ENCODE data around the gene PCDHB6.
"Not testable (repeated sequence)": the region's sequence is repeated elsewhere in the genome, so short reads cannot be mapped to it uniquely, and the experiment has no call there.

Gene PCDHB6

DNA sequence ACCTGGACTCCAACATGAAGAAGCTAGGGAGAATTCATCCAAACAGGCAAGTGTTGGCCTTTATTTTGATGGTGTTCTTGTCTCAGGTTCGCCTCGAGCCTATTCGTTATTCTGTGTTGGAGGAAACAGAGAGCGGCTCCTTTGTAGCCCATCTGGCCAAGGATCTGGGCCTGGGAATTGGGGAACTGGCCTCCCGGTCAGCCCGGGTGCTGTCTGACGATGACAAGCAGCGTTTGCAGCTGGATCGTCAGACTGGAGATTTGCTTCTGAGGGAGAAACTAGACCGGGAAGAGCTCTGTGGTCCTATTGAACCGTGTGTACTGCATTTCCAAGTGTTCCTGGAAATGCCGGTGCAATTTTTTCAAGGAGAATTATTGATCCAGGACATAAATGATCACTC, 27.9 kb upstream of the PCDHB6 start:
- Histone ChIP-seq H3K27me3 (ENCODE audit: insufficient read depth, insufficient read length) (no peaks in the 10 kb centered on the region), H3K9ac (ENCODE audit: insufficient read length, low read depth) (no peak overlapping the region), H3K4me1 (ENCODE audit: insufficient read depth, insufficient read length) (no peaks in the 10 kb centered on the region), H3K36me3 (ENCODE audit: insufficient read depth, insufficient read length, low read length) (no peaks in the 10 kb centered on the region), H3K4me3 (ENCODE audit: insufficient read length, low read depth) (no peak overlapping the region), H3K9me3 (ENCODE audit: insufficient read depth, low read length) (no peaks in the 10 kb centered on the region)
- TF ChIP-seq ZNF274 (IDR thresholded peaks at IDR 0.05; ENCODE audit: low read depth, low read length) (no peak), YY1 (IDR thresholded peaks at IDR 0.05; ENCODE audit: insufficient read depth, insufficient read length) (no peak), SUZ12 (IDR thresholded peaks at IDR 0.05; ENCODE audit: extremely low read depth, insufficient read depth, insufficient read length) (no peak)
- DNase-seq (ENCODE audit: low read depth, low spot score): no peak

DNA sequence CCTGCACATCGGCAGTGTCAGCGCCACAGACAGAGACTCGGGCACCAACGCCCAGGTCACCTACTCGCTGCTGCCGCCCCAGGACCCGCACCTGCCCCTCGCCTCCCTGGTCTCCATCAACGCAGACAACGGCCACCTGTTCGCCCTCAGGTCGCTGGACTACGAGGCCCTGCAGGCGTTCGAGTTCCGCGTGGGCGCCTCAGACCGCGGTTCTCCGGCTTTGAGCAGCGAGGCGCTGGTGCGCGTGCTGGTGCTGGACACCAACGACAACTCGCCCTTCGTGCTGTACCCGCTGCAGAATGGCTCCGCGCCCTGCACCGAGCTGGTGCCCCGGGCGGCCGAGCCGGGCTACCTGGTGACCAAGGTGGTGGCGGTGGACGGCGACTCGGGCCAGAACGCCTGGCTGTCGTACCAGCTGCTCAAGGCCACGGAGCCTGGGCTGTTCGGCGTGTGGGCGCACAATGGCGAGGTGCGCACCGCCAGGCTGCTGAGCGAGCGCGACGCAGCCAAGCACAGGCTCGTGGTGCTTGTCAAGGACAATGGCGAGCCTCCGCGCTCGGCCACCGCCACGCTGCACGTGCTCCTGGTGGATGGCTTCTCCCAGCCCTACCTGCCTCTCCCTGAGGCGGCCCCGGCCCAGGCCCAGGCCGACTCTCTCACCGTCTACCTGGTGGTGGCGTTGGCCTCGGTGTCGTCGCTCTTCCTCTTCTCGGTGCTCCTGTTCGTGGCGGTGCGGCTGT, 26.3 kb upstream of the PCDHB6 start:
- H3K36me3 ChIP-seq (ENCODE audit: insufficient read depth, insufficient read length, low read length); H3K9ac ChIP-seq (ENCODE audit: insufficient read length, low read depth); H3K27me3 ChIP-seq (ENCODE audit: insufficient read depth, insufficient read length); DNase-seq (ENCODE audit: low read depth, low spot score); H3K4me1 ChIP-seq (ENCODE audit: insufficient read depth, insufficient read length); H3K9me3 ChIP-seq (ENCODE audit: insufficient read depth, low read length); H3K4me3 ChIP-seq (ENCODE audit: insufficient read length, low read depth): not testable (repeated sequence)

DNA sequence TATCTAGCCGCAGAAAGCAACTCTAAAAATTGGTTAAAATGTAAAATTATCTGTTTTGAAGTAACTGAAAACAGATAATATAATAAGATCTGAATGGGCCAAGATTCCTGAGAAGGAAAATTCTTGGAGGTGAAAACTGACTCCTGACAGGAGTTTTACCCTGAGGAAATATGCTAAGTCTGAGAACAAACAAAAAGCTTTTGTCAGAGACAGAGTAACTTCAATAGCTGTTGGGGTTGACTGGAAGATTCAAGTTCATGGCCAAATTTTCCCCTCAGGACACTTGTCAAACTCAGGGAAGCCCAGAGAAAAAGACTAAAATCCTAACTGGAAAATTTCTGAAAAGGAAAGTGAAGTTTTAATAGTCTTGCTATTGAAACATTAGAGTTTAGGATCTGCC, 22.6 kb upstream of the PCDHB6 start:
- no peaks in the 10 kb centered on the region for H3K4me1 ChIP-seq (ENCODE audit: insufficient read depth, insufficient read length)
- TF ChIP-seq YY1 (IDR thresholded peaks at IDR 0.05; ENCODE audit: insufficient read depth, insufficient read length) (no peak), ZNF274 (IDR thresholded peaks at IDR 0.05; ENCODE audit: low read depth, low read length) (no peak), SUZ12 (IDR thresholded peaks at IDR 0.05; ENCODE audit: extremely low read depth, insufficient read depth, insufficient read length) (no peak)
- no peak overlapping the region for H3K4me3 ChIP-seq (ENCODE audit: insufficient read length, low read depth)
- no peaks in the 10 kb centered on the region for H3K36me3 ChIP-seq (ENCODE audit: insufficient read depth, insufficient read length, low read length)
- no peaks in the 10 kb centered on the region for H3K27me3 ChIP-seq (ENCODE audit: insufficient read depth, insufficient read length)
- H3K9me3 ChIP-seq (ENCODE audit: insufficient read depth, low read length): no peaks in the 10 kb centered on the region
- DNase-seq (ENCODE audit: low read depth, low spot score): peak; percentile 11
- H3K9ac ChIP-seq (ENCODE audit: insufficient read length, low read depth): no peak overlapping the region

DNA sequence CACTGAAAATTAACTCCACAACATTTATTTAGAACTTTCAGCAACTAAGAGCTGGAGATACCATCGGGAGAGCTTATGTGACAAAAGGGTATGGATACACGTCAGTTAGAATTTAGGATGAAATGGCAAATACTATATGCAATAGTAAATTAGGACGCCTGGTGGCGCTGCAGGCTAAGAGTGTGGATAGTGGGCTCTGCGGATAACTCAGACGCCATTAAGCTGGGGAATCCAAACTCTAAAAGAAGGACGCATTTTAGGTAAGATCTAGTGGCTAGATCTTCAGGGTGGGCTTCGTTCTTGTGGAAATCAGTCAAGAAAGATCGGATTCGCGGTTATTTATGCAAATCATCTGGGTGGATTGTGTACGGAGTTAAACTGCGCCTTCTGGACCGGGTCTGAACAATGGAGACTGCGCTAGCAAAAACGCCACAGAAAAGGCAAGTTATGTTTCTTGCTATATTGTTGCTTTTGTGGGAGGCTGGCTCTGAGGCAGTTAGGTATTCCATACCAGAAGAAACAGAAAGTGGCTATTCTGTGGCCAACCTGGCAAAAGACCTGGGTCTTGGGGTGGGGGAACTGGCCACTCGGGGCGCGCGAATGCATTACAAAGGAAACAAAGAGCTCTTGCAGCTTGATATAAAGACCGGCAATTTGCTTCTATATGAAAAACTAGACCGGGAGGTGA, 14.7 kb upstream of the PCDHB6 start, which contains the start of gene PCDHB5:
PCDHB5 (plus strand) TSS at position 177 of the 688 bp plus-strand sequence; CDS start at position 406, 229 bp downstream.
- peak; percentile 51 for DNase-seq (ENCODE audit: low read depth, low spot score)

DNA sequence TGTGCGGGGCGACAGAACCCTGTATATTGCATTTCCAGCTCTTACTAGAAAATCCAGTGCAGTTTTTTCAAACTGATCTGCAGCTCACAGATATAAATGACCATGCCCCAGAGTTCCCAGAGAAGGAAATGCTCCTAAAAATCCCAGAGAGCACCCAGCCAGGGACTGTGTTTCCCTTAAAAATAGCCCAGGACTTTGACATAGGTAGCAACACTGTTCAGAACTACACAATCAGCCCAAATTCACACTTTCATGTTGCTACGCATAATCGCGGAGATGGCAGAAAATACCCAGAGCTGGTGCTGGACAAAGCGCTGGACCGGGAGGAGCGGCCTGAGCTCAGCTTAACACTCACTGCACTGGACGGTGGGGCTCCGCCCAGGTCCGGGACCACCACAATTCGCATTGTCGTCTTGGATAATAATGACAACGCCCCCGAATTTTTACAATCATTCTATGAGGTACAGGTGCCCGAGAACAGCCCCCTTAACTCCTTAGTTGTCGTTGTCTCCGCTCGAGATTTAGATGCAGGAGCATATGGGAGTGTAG, 14.1 kb upstream of the PCDHB6 start:
- Histone ChIP-seq H3K9ac (ENCODE audit: insufficient read length, low read depth) (peak overlapping the region; percentile 90), H3K27me3 (ENCODE audit: insufficient read depth, insufficient read length) (no peaks in the 10 kb centered on the region), H3K4me3 (ENCODE audit: insufficient read length, low read depth) (peak overlapping the region; percentile 86), H3K9me3 (ENCODE audit: insufficient read depth, low read length) (peaks cover 37% of the 10 kb centered on the region), H3K4me1 (ENCODE audit: insufficient read depth, insufficient read length) (no peaks in the 10 kb centered on the region), H3K36me3 (ENCODE audit: insufficient read depth, insufficient read length, low read length) (peaks cover 22% of the 10 kb centered on the region)
- DNase-seq (ENCODE audit: low read depth, low spot score): no peak
- TF ChIP-seq ZNF274 (IDR thresholded peaks at IDR 0.05; ENCODE audit: low read depth, low read length) (no peak), YY1 (IDR thresholded peaks at IDR 0.05; ENCODE audit: insufficient read depth, insufficient read length) (no peak), SUZ12 (IDR thresholded peaks at IDR 0.05; ENCODE audit: extremely low read depth, insufficient read depth, insufficient read length) (no peak)

More for the DNA sequence above, 14.7 kb upstream of the PCDHB6 start, which contains the start of gene PCDHB5:
- Histone ChIP-seq H3K36me3 (ENCODE audit: insufficient read depth, insufficient read length, low read length) (peaks cover 22% of the 10 kb centered on the region), H3K9ac (ENCODE audit: insufficient read length, low read depth) (peak within 1 kb of the TSS; percentile 90), H3K9me3 (ENCODE audit: insufficient read depth, low read length) (peaks cover 37% of the 10 kb centered on the region), H3K4me3 (ENCODE audit: insufficient read length, low read depth) (peak within 1 kb of the TSS; percentile 86), H3K27me3 (ENCODE audit: insufficient read depth, insufficient read length) (no peaks in the 10 kb centered on the region), H3K4me1 (ENCODE audit: insufficient read depth, insufficient read length) (no peaks in the 10 kb centered on the region)
- TF ChIP-seq ZNF274 (IDR thresholded peaks at IDR 0.05; ENCODE audit: low read depth, low read length) (no peak), YY1 (IDR thresholded peaks at IDR 0.05; ENCODE audit: insufficient read depth, insufficient read length) (peak; percentile 65)

DNA sequence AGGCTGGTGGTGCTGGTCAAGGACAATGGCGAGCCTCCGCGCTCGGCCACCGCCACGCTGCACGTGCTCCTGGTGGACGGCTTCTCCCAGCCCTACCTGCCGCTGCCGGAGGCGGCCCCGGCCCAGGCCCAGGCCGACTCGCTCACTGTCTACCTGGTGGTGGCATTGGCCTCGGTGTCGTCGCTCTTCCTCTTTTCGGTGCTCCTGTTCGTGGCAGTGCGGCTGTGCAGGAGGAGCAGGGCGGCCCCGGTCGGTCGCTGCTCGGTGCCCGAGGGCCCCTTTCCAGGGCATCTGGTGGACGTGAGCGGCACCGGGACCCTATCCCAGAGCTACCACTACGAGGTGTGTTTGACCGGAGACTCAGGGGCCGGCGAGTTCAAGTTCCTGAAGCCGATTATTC, 12.5 kb upstream of the PCDHB6 start:
- not testable (repeated sequence) for H3K9ac ChIP-seq (ENCODE audit: insufficient read length, low read depth); H3K4me3 ChIP-seq (ENCODE audit: insufficient read length, low read depth); H3K27me3 ChIP-seq (ENCODE audit: insufficient read depth, insufficient read length); DNase-seq (ENCODE audit: low read depth, low spot score); H3K4me1 ChIP-seq (ENCODE audit: insufficient read depth, insufficient read length)
- peaks cover 22% of the 10 kb centered on the region for H3K36me3 ChIP-seq (ENCODE audit: insufficient read depth, insufficient read length, low read length)
- H3K9me3 ChIP-seq (ENCODE audit: insufficient read depth, low read length): peaks cover 37% of the 10 kb centered on the region

DNA sequence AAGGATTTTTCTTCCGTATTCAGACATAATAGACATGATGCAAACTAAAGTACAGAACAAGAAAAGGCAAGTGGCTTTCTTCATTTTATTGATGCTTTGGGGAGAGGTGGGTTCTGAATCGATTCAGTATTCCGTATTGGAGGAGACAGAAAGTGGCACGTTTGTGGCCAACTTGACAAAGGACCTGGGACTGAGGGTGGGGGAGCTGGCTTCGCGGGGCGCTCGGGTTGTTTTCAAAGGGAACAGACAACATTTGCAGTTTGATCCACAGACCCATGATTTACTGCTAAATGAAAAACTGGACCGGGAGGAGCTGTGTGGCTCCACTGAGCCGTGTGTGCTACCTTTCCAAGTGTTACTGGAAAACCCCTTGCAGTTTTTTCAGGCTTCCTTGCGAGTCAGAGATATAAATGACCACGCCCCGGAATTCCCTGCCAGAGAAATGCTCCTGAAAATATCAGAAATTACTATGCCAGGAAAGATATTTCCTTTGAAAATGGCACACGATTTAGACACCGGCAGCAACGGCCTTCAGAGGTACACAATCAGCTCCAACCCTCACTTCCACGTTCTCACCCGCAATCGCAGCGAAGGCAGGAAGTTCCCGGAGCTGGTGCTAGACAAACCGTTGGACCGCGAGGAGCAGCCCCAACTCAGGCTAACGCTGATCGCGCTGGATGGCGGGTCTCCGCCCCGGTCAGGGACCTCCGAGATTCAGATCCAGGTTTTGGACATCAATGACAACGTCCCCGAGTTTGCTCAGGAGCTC, 551 bp downstream of the PCDHB6 start:
- Histone ChIP-seq H3K9ac (ENCODE audit: insufficient read length, low read depth) (no peak overlapping the region), H3K9me3 (ENCODE audit: insufficient read depth, low read length) (peaks cover 10% of the 10 kb centered on the region; the same call in 1 of the 2 replicates), H3K4me3 (ENCODE audit: insufficient read length, low read depth) (no peak overlapping the region), H3K27me3 (ENCODE audit: insufficient read depth, insufficient read length) (no peaks in the 10 kb centered on the region), H3K36me3 (ENCODE audit: insufficient read depth, insufficient read length, low read length) (no peaks in the 10 kb centered on the region), H3K4me1 (ENCODE audit: insufficient read depth, insufficient read length) (no peaks in the 10 kb centered on the region)
- no peak for DNase-seq (ENCODE audit: low read depth, low spot score)
- TF ChIP-seq YY1 (IDR thresholded peaks at IDR 0.05; ENCODE audit: insufficient read depth, insufficient read length) (no peak), SUZ12 (IDR thresholded peaks at IDR 0.05; ENCODE audit: extremely low read depth, insufficient read depth, insufficient read length) (no peak), ZNF274 (IDR thresholded peaks at IDR 0.05; ENCODE audit: low read depth, low read length) (no peak)
